ENCODE measurements around the gene WDTC1.
"Not testable (repeated sequence)": the region's sequence is repeated elsewhere in the genome, so short reads cannot be mapped to it uniquely, and the experiment has no call there.

The WDTC1 gene

DNA sequence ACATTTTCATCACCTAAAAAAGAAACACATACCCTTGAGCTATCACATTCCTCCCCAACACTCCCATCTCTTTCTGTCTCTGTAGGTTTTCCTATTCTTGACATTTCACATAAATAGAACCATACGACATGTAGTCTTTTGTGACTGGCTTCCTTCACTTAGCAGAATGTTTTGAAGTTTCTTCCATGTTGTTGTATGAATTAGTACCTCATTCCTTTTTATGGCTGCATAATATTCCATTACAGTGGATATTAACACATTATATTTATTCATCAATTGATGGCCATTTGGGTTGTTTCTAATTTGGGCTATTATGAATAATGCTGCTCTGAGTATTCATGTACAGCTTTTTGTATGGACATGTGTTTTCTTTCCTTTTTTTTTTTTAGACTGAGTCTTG, 11.8 kb downstream of the WDTC1 start:
- no peak for DNase-seq (ENCODE audit: low read depth)

DNA sequence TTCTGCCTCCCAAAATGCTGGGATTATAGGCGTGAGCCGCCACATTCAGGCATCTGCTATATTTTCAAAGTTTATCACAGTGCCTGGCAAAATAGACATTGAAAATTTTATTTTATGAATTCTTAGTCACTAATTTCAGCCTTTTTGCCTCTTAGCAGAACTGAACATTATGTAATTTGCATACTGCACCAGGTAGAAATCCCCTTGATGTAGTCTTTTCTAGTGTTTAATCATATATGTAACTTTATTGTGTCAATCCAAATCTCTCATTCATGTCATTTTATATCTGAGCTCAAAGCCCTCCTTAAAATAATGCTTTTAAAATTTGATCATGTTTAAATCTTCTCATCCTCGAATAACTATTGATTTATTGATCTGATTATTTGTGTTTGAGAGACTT, 19.2 kb downstream of the WDTC1 start:
- DNase-seq (ENCODE audit: low read depth): no peak

DNA sequence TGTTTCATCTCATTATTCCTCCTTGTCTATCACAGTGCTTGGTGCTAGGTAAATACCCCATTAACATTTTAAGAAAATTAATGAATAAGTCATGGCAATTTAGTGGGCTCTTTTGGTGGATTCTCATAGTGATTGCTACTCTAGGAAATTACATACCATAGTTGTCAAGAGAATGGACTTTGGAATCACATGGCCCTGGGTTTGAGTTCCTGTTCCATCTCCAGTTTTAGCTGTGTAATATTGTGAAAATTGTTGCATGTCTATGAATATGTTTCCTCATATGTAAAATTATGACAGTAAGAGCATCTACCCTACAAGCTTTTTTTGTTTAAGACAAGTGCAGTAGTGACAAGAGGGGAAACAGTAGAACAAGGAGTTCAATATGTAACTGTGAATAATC, 20.7 kb downstream of the WDTC1 start:
- no peak for DNase-seq (ENCODE audit: low read depth)

DNA sequence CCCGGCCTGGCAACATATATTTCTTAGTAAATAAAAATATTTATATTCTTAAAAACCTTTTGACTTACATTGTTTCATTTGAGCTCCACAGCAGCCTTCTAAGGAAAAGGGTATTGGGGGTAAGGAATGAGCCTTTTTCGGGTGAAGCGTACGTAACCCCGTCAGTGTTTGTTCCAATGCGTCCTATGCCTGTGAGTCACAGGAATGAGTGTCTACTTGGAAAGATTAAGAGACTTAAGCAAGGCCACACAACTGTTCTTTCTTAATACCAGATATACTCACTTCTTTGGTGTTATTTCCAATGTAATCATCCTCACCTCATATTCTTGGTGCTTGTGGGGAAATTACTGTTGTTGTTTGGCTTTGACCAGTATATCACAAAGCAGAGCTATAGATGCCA, 22.7 kb downstream of the WDTC1 start:
- DNase-seq (ENCODE audit: low read depth): no peak

DNA sequence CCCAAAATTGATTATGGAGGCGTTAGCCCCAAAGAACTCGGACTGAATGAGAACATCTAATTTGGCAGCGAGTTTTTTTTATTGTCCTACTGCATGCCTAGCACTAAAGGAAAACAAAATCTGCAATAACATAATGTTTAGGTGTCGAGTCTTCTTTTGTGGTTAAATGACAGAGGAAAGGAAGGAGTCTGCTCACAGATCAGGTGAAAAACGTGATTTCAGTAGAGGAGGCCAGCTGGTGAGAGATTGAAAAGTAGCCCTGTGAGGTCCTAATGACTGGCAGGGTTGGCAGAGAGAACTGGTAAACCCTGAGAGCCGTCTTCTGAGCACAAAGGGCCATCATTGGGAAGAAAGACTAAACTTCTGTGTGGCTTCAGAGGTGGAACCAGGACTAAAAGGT, 24.2 kb downstream of the WDTC1 start:
- DNase-seq (ENCODE audit: low read depth): no peak

DNA sequence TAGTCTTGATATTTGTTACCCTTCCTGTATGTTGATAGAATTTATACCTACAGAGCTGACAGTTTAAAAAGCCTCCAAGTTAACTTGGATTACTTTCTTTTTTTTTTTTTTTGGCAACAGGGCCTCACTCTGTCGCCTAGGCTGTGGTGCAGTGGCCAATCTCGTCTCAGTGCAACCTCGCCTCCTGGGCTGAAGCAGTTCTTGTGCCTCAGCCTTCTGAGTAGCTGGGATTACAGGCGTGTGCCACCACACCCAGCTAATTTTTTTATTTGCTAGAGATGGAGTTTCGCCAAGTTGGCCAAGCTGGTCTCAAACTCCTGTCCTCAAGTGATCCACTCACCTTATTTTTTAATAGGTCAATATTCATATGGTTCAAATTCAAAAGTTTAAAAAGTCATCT, 32.7 kb downstream of the WDTC1 start:
- DNase-seq (ENCODE audit: low read depth): no peak

DNA sequence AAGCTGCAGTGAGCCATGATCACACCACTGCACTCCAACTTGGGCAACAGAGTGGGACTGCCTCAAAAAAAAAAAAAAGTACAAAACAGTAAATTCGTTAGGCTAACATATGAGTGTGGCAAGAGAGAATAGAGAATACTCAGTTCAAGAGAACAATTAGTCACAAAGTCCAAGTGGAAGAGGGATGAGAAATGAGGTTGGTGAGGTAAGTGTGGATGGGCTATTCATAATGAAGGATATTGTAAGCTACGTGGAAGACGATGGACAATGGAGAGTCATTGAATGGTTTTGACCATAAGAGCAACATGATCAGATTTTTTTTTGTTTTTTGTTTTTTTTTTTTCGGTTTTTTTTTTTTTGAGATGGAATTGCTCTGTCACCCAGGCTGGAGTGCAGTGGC, 34.8 kb downstream of the WDTC1 start:
- no peak for DNase-seq (ENCODE audit: low read depth)

DNA sequence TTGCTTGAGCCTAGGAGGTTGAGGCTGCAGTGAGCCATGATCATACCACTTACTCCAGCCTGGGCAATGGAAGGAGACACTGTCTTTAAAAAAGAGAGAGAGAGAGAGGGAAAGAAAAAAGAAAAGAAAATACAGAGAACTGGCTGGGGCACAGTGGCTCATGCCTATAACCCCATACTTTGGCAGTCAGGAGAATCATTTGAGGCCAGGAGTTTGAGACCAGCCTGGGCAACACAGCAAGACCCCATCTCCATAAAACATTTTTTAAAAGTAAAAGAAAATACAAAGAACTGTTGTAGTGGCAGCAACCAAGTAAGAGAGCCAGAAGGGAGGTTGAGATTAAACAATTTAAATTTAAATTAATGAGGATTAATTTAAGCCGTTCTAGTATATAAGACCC, 39.8 kb downstream of the WDTC1 start:
- no peak for DNase-seq (ENCODE audit: low read depth)

DNA sequence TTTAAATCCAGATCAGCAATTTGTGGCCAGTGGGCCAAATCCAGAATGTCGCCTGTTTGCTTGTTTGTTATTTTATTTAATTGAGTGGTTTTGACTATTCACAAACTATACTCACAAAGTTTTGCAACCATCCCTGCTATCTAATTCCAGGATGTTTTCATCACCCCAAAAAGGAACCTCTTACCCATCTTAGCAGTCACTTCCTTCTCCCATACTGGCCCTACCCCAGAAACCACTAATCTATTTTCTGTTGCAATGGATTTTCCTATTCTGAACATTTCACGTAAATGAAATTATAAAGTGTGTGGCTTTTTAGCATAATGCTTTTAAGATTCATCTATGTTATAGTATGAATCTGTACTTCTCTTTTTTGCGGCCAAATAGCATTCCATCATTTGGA, 41.3 kb downstream of the WDTC1 start:
- no peak for DNase-seq (ENCODE audit: low read depth)

DNA sequence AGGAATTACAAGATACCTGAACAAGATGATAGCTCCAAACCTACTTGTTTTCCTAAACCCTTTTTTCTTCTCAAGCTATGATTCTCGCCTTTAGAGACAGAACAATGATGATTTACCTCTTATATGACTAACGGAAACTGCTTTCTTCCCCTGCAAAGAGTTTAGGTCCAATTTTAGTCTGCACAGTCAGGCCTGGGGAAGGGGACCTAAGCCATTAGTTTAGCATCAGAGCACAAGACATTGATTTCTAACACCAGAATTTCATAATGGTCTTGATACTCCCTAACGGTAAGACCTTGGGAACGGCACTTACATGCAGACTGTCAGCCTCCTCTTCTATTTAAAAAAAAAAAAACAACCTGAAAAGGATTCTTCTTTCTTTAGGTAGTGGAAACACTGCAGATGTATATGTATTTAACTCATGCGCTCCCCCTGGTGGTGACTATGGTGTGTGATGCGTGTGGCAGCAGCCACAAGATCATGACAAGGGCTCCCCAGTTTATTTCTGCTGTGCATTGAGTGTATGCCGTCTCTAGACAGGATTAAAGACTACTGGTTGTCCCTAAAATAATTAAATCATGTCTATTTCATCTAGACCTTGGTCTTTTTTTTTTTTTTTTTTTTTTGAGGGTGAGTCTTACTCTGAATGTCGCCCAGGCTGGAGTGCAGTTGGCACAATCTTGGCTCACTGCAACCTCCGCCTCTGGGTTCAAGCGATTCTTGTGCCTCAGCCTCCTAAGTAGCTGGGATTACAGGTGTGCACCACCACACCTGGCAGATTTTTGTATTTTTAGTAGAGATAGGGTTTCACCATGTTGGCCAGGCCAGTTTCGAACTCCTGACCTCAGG, 50.2 kb downstream of the WDTC1 start:
- peak; percentile 86 for DNase-seq (ENCODE audit: low read depth)

DNA sequence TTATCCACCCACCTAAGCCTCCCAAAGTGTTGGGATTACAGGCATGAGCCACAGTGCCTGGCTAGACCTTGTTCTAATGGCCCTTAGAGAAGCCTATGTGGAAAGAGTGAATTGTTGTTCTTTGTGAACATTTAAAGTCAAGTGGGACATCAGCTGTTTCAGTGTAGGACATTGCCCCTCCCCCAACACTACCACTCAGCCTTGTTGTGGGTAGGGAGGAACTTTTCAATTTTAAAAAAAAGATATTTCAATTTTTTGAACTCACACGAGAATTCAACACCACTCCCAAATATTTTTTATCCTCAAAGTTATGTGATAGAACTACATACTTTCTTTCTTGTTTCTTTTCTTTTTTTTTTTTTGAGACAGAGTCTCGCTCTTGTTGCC, 50.8 kb downstream of the WDTC1 start:
- no peak for DNase-seq (ENCODE audit: low read depth)

DNA sequence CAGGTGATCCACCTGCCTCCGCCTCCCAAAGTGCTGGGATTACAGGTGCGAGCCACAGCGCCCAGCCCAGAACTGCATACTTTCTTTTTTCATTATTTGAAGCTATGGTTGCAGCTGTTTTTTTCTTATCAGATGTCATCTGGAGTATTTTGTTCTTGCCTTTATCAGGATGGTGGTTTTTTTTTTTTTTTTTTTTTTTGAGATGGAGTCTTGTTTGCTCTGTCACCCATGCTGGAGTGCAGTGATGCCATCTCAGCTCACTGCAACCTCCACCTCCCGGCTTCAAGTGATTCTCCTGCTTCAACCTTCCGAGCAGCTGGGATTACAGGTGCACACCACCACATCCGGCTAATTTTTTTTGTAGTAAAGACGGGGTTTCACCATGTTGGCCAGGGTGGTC, 51.4 kb downstream of the WDTC1 start:
- DNase-seq (ENCODE audit: low read depth): not testable (repeated sequence)

DNA sequence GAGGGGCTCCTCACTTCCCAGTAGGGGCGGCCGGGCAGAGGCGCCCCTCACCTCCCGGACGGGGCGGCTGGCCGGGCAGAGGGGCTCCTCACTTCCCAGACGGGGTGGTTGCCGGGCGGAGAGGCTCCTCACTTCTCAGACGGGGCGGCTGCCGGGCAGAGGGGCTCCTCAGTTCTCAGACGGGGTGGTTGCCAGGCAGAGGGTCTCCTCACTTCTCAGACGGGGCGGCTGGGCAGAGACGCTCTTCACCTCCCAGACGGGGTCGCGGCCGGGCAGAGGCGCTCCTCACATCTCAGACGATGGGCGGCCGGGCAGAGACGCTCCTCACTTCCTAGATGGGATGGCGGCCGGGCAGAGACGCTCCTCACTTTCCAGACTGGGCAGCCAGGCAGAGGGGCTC, 54.7 kb downstream of the WDTC1 start:
- DNase-seq (ENCODE audit: low read depth): not testable (repeated sequence)

DNA sequence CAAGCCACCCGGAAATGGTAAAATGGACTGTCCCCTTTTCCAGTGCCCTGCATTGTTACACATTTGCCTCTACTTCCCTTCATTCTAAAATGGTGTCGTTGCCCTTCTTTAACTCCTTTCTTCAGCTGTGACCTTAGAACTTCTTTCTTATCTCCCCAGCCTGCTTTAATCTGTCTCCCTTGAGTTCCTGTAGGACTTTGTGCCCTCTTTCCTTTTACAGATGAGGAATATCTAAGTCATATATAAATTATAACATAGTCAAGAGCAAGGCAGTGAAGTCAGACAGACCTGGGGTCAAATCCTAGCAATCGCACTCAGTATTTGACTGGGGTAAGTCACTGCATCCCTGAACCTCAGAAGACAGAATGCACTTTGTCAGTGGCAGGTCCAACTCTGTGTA, 56.1 kb downstream of the WDTC1 start:
- no peak for DNase-seq (ENCODE audit: low read depth)

DNA sequence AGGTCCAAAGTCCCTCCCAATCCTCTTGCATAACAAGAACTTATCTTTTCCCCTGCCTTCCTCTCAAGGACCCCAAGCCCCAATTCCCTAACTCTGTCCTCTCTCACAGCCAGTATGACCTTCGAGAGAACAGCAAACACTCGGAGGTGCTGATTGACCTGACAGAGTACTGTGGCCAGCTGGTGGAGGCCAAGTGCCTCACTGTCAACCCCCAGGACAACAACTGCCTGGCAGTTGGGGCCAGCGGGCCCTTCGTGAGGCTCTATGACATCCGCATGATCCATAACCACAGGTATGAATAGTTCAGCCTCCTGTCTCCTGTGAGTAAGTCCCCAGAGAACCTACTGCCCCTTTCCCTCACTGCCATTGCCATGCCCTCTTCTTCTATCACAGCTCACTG, 57.7 kb downstream of the WDTC1 start:
- DNase-seq (ENCODE audit: low read depth): no peak

DNA sequence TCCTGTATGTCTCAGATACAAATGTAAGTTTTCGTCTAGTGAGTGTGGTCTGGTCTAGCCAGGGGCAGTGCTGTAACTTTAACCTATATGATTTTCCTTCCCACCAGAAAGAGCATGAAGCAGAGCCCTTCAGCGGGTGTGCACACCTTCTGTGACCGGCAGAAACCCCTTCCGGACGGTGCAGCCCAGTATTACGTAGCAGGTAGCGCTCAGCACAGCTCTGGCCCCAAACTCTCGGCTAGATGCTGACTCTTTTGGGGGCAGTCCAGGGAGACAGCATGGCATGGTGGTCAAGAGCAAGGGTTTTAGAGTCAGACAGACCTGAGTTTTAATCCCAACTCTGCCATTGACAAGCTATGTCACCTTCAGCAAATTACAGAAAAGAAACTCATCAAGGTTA, 59.5 kb downstream of the WDTC1 start:
- DNase-seq (ENCODE audit: low read depth): no peak

DNA sequence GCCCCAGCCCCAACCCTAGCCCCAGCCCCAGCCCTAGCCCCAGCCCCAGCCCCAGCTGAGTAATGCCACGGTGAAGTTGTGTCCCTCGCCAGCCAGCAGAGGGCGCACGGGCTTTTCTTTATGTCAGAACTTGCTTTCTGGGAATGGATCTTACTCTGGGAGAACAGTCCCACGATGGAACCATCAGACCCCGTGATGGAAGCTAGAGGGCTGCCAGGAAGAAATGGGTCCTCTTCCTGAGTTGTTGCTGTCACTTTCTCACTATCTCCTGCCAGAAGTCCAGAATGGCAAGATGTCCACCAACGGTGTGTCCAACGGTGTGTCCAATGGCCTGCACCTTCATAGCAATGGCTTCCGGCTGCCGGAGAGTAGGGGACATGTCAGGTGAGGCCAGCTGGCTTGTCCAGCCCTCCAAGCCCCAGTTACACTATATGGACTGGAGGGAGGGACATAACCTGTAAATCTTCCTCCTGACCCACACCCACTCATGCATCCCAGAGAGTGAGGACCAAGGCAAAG, 62.4 kb downstream of the WDTC1 start:
- peak; percentile 49 for DNase-seq (ENCODE audit: low read depth)

DNA sequence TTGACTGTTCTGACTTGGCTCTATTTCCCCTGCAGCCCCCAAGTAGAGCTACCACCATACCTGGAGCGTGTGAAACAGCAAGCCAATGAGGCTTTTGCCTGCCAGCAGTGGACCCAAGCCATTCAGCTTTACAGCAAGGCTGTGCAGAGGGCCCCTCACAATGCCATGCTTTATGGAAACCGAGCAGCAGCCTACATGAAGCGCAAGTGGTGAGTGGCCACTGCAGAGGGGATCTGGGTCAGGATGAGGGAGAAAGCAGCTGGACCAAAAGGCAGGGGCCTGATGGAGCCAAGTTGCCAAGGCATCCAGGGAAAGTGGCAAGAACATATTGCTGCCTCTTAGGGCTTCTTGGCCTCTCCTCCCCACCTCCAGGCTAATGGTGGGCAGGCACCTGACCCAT, 63.5 kb downstream of the WDTC1 start:
- DNase-seq (ENCODE audit: low read depth): no peak

DNA sequence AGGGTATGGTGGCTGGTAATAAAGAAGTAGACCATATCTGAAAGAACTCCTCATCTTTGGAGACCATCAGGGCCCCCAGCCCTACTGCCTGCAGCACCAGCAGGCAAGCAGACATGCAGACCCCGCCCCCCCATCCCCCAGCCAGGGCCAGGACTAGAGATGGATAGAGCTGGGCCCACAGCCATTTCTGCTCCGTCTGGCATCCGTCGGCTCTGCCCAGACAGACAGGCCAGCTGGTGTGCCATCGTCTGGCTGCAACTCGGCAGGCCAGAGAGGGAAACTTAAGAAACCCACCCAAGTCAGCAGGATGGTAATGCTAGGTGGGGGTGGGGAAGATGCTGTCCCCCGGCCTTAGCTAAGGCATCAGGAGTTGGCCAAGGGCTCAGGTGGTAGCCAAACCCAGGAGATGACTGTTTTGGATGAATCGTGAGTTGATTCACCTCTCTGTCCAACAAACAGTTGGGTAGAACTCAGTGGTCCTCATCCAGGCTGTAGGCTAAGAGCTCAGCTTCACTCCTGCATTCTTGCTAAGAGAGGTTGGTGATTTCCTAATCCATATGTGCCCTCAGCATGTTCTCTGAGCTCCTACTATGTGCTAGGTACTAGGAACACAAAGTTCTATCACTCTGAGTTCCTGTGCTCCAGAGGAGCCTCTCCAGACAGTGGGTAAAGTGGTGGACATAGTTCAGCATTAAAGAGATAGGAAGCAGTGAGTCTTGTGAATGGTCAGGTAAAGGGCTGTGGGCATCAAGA, 64.4 kb downstream of the WDTC1 start:
- DNase-seq (ENCODE audit: low read depth): no peak

DNA sequence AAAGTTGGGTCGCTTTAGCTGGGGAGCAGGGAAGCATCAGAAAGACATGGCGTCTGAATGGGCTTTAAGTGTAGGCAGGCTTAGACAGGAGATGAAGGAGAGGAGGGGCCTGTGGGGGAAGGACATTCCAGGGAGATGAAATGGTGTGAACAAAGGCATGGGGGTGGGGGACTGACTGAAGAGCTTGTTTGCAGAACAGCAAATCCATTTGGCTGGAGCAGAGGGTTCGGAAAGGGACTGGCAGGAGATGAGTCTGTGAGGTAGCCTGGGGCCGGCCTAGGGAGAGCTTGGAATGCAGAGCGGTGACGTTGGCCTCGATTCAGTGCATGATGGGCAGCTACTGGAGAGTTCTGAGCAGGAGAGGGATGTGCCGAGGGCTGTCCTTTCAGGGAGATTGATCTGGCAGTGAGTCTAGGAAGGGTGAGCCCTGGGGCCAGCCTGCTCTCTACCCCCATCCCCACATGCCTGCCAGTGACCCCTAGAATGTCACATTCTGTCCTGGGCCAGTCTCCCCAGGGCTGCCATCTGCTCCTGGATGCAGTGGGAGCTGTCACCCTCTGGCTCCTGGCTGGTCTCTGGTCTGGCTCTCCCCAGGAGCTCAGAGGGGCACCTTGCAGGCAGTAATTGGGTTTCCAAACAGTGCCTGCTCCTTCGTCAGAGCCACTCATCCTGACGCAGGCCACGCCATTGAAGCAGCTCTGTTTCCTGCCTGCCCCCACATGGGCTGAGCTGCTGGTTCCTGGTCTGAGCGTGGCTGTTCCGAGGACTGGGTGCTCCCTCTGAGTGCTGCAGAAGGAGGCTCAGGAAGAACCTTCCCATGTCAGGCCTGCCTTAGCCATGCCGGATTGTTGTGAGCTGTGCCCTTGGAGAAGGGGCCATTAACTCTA, 65.2 kb downstream of the WDTC1 start:
- no peak for DNase-seq (ENCODE audit: low read depth)

DNA sequence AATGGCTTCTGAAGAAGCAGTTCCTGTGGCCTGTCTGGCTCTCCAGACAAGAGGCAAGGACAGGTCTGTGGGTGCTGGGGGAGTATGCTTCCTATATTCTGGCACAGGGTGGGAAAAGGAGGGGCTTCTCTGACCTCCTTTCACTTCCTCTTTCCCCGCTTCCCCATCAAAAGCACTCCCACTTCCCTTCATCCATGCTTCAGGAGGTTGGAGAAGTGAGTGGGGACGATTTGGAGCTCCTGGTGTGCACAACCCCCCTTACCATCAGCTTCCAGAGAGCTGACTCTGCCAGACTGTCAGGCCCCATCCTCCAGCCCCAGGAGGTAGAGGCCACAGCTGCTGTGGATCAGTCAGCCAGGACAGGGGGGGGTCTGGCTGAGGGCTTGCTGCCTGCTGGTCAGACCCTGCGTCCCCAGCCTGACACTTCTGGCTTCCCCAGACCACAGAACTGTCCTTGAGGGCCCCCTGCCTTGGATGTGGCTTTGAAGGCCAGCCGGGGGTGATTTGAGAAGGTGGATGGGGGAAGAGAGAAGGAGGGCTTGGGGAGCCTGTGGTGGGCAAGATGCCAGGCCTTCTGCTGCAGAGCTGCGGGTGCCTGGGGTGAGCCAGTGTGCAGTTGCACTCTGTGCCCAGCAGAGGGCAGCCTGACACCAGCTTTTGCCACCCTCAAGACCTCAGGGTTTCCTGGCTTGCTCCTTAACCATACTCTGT, 66.1 kb downstream of the WDTC1 start:
- DNase-seq (ENCODE audit: low read depth): peak; percentile 64

DNA sequence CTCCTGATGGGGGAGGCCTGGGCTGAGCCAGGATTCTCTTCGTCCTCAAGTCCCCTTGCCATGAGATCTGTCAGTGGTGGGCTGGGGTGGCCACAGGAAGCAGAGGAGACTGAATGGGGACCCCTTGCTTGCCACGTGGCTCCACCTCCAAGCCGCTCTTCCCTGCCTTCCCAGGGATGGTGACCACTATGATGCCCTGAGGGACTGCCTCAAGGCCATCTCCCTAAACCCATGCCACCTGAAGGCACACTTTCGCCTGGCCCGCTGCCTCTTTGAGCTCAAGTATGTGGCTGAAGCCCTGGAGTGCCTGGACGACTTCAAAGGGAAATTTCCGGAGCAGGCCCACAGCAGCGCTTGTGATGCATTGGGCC, 66.6 kb downstream of the WDTC1 start:
- DNase-seq (ENCODE audit: low read depth): no peak

All from stimulated activated CD8-positive, alpha-beta memory T cell treated with anti-CD3 and anti-CD28 coated beads, Interleukin-12 subunit alpha, Interleukin-12 subunit beta, amount 100 ng/mL, for 1 hour (primary cell).